Measurements from ENCODE around the gene LPIN1.

The LPIN1 gene

GRCh38 chr2:11866358-11867335 lies 120.2 kb downstream of the LPIN1 start:
- no peak for TF ChIP-seq CTCF (conservative IDR thresholded peaks at IDR 0.05; ENCODE audit: low read length)
- no peak for DNase-seq (ENCODE audit: low read depth)
- H3K4me3 ChIP-seq (ENCODE audit: low read length) = no peak overlapping the region

- no peak for DNase-seq (ENCODE audit: low read depth)
- TF ChIP-seq CTCF (conservative IDR thresholded peaks at IDR 0.05; ENCODE audit: low read length) = no peak
Measured at GRCh38 chr2:11867926-11868325, 121.5 kb downstream of the LPIN1 start.

GRCh38 chr2:11869391-11869991 lies 123.1 kb downstream of the LPIN1 start:
- DNase-seq (ENCODE audit: low read depth) = no peak
- no peak overlapping the region for H3K4me3 ChIP-seq (ENCODE audit: low read length)

More at GRCh38 chr2:11867926-11868325, 121.5 kb downstream of the LPIN1 start:
- H3K4me3 ChIP-seq (ENCODE audit: low read length) = no peak overlapping the region

GRCh38 chr2:11870064-11870463 lies 123.6 kb downstream of the LPIN1 start:
- no peak overlapping the region for H3K4me3 ChIP-seq (ENCODE audit: low read length)
- no peak for TF ChIP-seq CTCF (conservative IDR thresholded peaks at IDR 0.05; ENCODE audit: low read length)
- no peak for DNase-seq (ENCODE audit: low read depth)

More at GRCh38 chr2:11869391-11869991, 123.1 kb downstream of the LPIN1 start:
- TF ChIP-seq CTCF (conservative IDR thresholded peaks at IDR 0.05; ENCODE audit: low read length) = no peak

- no peak for DNase-seq (ENCODE audit: low read depth)
- TF ChIP-seq CTCF (conservative IDR thresholded peaks at IDR 0.05; ENCODE audit: low read length) = no peak
- no peak overlapping the region for H3K4me3 ChIP-seq (ENCODE audit: low read length)
Measured at GRCh38 chr2:11870584-11870983, 124.2 kb downstream of the LPIN1 start.

GRCh38 chr2:11871421-11871820 lies 125.0 kb downstream of the LPIN1 start:
- H3K4me3 ChIP-seq (ENCODE audit: low read length) = no peak overlapping the region
- no peak for TF ChIP-seq CTCF (conservative IDR thresholded peaks at IDR 0.05; ENCODE audit: low read length)
- no peak for DNase-seq (ENCODE audit: low read depth)
